HepG2 (cell line): Measurements from ENCODE around the gene NEK7. TPM values are rescaled to one million over a fixed set of nuclear protein-coding genes. Genes with fewer than 3 reads are reported as not detected.

Experiments
- DMTF1 ChIP-seq: sonication (generic); formaldehyde crosslinking; IDR thresholded peaks from 2 replicates; pipeline ENCODE4 v1.4.0; 2020; ENCODE audit warnings: mild to moderate bottlenecking, missing genetic modification reagents
- EHMT2 ChIP-seq: fragments of 200-600 bp; sonication (generic); IDR thresholded peaks from 2 replicates; pipeline ENCODE4 v1.7.0; 2017; ENCODE audit warnings: antibody characterized with exemption, low read depth, low read length, borderline replicate concordance
- ISX ChIP-seq: sonication (generic); formaldehyde crosslinking; conservative IDR thresholded peaks from 2 replicates; pipeline ENCODE4 v1.5.0; 2020; ENCODE audit warnings: missing genetic modification reagents
- KLF9 ChIP-seq: IDR thresholded peaks from 2 replicates; pipeline ENCODE4 v1.6.1; 2016; ENCODE audit warnings: low read depth
- MED8 ChIP-seq: sonication (generic); formaldehyde crosslinking; IDR thresholded peaks from 2 replicates; pipeline ENCODE4 v1.8.1; 2023; ENCODE audit warnings: mild to moderate bottlenecking, missing genetic modification reagents; ENCODE audit not compliant: insufficient replicate concordance
- MEIS1 ChIP-seq: sonication (generic); formaldehyde crosslinking; IDR thresholded peaks from 2 replicates; pipeline ENCODE4 v1.9.0; 2021; ENCODE audit warnings: mild to moderate bottlenecking, missing genetic modification reagents, moderate library complexity, borderline replicate concordance
- MXI1 ChIP-seq: IDR thresholded peaks from 3 replicates; pipeline ENCODE4 v1.6.1; 2012; ENCODE audit warnings: low read depth, low read length, inconsistent platforms, borderline replicate concordance
- NFYC ChIP-seq: IDR thresholded peaks from 2 replicates; pipeline ENCODE4 v1.6.1; 2016; ENCODE audit warnings: missing genetic modification reagents, missing compliant biosample characterization
- RFXANK ChIP-seq: IDR thresholded peaks from 2 replicates; pipeline ENCODE4 v1.6.1; 2016
- SALL1 ChIP-seq: sonication (generic); formaldehyde crosslinking; IDR thresholded peaks from 2 replicates; pipeline ENCODE4 v1.8.0; 2022; ENCODE audit warnings: mild to moderate bottlenecking, missing genetic modification reagents
- SCMH1 ChIP-seq: sonication (generic); formaldehyde crosslinking; IDR thresholded peaks from 2 replicates; pipeline ENCODE4 v1.9.0; 2021; ENCODE audit warnings: missing genetic modification reagents, mild to moderate bottlenecking, borderline replicate concordance
- SPEN ChIP-seq: sonication (generic); formaldehyde crosslinking; IDR thresholded peaks from 2 replicates; pipeline ENCODE4 v1.5.1; 2020; ENCODE audit warnings: low read depth, mild to moderate bottlenecking, missing genetic modification reagents
- SYNCRIP ChIP-seq: fragments of 200-400 bp; formaldehyde crosslinking; IDR thresholded peaks from 2 replicates; pipeline ENCODE4 v1.6.1; 2018; ENCODE audit warnings: mild to moderate bottlenecking, low read depth, low read length; ENCODE audit not compliant: insufficient read depth
- ZFY ChIP-seq: sonication (generic); formaldehyde crosslinking; IDR thresholded peaks from 2 replicates; pipeline ENCODE4 v1.4.0; 2020; ENCODE audit warnings: missing genetic modification reagents
- ZMYM3 ChIP-seq: sonication (generic); formaldehyde crosslinking; IDR thresholded peaks from 2 replicates; pipeline ENCODE4 v1.5.1; 2020; ENCODE audit warnings: mild to moderate bottlenecking, missing genetic modification reagents
- ZNF10 ChIP-seq: sonication (generic); formaldehyde crosslinking; IDR thresholded peaks from 2 replicates; pipeline ENCODE4 v1.4.0; 2020; ENCODE audit warnings: mild to moderate bottlenecking, low read depth, missing genetic modification reagents, borderline replicate concordance
- ZNF138 ChIP-seq: sonication (generic); formaldehyde crosslinking; IDR thresholded peaks from 2 replicates; pipeline ENCODE4 v1.5.0; 2020; ENCODE audit warnings: mild to moderate bottlenecking, low read depth, missing genetic modification reagents
- ZNF143 ChIP-seq: sonication (generic); formaldehyde crosslinking; IDR thresholded peaks from 2 replicates; pipeline ENCODE4 v1.4.0; 2020; ENCODE audit warnings: missing genetic modification reagents
- ZNF225 ChIP-seq: sonication (generic); formaldehyde crosslinking; IDR thresholded peaks from 2 replicates; pipeline ENCODE4 v1.4.0; 2020; ENCODE audit warnings: mild to moderate bottlenecking, missing genetic modification reagents
- ZNF350 ChIP-seq: sonication (generic); formaldehyde crosslinking; IDR thresholded peaks from 2 replicates; pipeline ENCODE4 v1.4.0; 2020; ENCODE audit warnings: mild to moderate bottlenecking, low read depth, missing genetic modification reagents, borderline replicate concordance
- ZNF446 ChIP-seq: sonication (generic); formaldehyde crosslinking; IDR thresholded peaks from 2 replicates; pipeline ENCODE4 v1.5.0; 2020; ENCODE audit warnings: mild to moderate bottlenecking, missing genetic modification reagents
- ZNF451 ChIP-seq: sonication (generic); formaldehyde crosslinking; IDR thresholded peaks from 2 replicates; pipeline ENCODE4 v1.5.0; 2020; ENCODE audit warnings: mild to moderate bottlenecking, missing genetic modification reagents
- ZNF740 ChIP-seq: sonication (generic); formaldehyde crosslinking; IDR thresholded peaks from 2 replicates; pipeline ENCODE4 v1.4.0; 2020; ENCODE audit warnings: missing genetic modification reagents
- ZNF761 ChIP-seq: sonication (generic); formaldehyde crosslinking; conservative IDR thresholded peaks from 2 replicates; pipeline ENCODE4 v1.4.0; 2020; ENCODE audit warnings: mild to moderate bottlenecking, missing genetic modification reagents
- ZNF780A ChIP-seq: sonication (generic); formaldehyde crosslinking; IDR thresholded peaks from 2 replicates; pipeline ENCODE4 v1.8.0; 2022; ENCODE audit warnings: mild to moderate bottlenecking, missing genetic modification reagents, moderate library complexity
- ZSCAN29 ChIP-seq: sonication (generic); formaldehyde crosslinking; conservative IDR thresholded peaks from 2 replicates; pipeline ENCODE4 v1.4.0; 2020; ENCODE audit warnings: mild to moderate bottlenecking, missing genetic modification reagents
- ZXDC ChIP-seq: sonication (generic); formaldehyde crosslinking; IDR thresholded peaks from 2 replicates; pipeline ENCODE4 v1.5.0; 2020; ENCODE audit warnings: mild to moderate bottlenecking, missing genetic modification reagents
- polyA plus RNA-seq, 8 experiments: library from polyadenylated mRNA; depleted of rRNA in 3 of 8; stranded (reverse) in 7 of 8; unstranded in 1 of 8; fragments of >200 nt; fragmentation: Illumina TruSeq in 4 of 8; extraction: Trizol in 4 of 8; gene quantifications; 2 replicates each; pipeline versions ENCODE4 v1.2.1 to v1.2.3, GENCODE V29; 2011 to 2016; ENCODE audit warnings: low read depth in 4 of 8, missing spikeins in 1 of 8, mixed read lengths in 1 of 8; ENCODE audit not compliant: insufficient read depth in 1 of 8
- total RNA-seq, 5 experiments: library from RNA; depleted of rRNA; stranded (reverse); fragments of >200 nt; fragmentation: Illumina TruSeq; extraction: Trizol; gene quantifications; 2 replicates each; pipeline ENCODE4 v1.2.3, GENCODE V29; 2016; ENCODE audit warnings: low read depth in 1 of 5

The NEK7 gene
- total and polyA plus RNA-seq, 2 of the 13 experiments (the other 11 are each of a cell fraction or from before 2014, with no cell fraction given): 18.1 to 19.2 TPM

- TF ChIP-seq DMTF1 (CRISPR knock-in tag): no peak
- TF ChIP-seq ZNF451 (CRISPR knock-in tag): no peak
- no peak for TF ChIP-seq MED8 (CRISPR knock-in tag)
- no peak for TF ChIP-seq ZMYM3 (CRISPR knock-in tag)
- no peak for TF ChIP-seq ZNF740 (CRISPR knock-in tag)
- TF ChIP-seq ZNF350 (CRISPR knock-in tag): 0 out of 2 replicates have a peak, but pooled peaks have one; percentile 38
- no peak for TF ChIP-seq RFXANK (CRISPR knock-in tag)
- TF ChIP-seq ZNF138 (CRISPR knock-in tag): no peak
- peak; percentile 89 for TF ChIP-seq NFYC (CRISPR knock-in tag)
- no peak for TF ChIP-seq ZNF780A (CRISPR knock-in tag)
- no peak for TF ChIP-seq ZNF225
- TF ChIP-seq SYNCRIP: no peak
- no peak for TF ChIP-seq ZNF143 (CRISPR knock-in tag)
- no peak for TF ChIP-seq ISX
- TF ChIP-seq SCMH1: no peak
- TF ChIP-seq MEIS1 (CRISPR knock-in tag): no peak
- TF ChIP-seq KLF9 (CRISPR knock-in tag): no peak
- peak; percentile 93 for TF ChIP-seq ZFY (CRISPR knock-in tag)
- TF ChIP-seq ZNF10 (CRISPR knock-in tag): no peak
- TF ChIP-seq ZNF446 (CRISPR knock-in tag): no peak
- peak; percentile 68 for TF ChIP-seq SALL1
- TF ChIP-seq ZXDC: no peak
- TF ChIP-seq SPEN: peak; percentile 64
- no peak for TF ChIP-seq ZNF761 (CRISPR knock-in tag)
- peak; percentile 27; the same call in 1 of the 3 replicates for TF ChIP-seq MXI1
- TF ChIP-seq EHMT2: no peak
- no peak for TF ChIP-seq ZSCAN29
Observed at GRCh38 chr1:198158735-198159589, 2.2 kb downstream of the NEK7 start (continued).
